T-helper 17 cell (primary cell): Measurements from ENCODE around the gene VANGL1. TPM values are rescaled to one million over a fixed set of nuclear protein-coding genes. Genes with fewer than 3 reads are reported as not detected.
A peak's percentile ranks its signal among the peaks of the same experiment; 100 is the strongest.
"Not testable (repeated sequence)": the region's sequence is repeated elsewhere in the genome, so short reads cannot be mapped to it uniquely, and the experiment has no call there.

Source experiments
- ATAC-seq: fragments of 150-1000 bp; cut with Tn5 transposase; 2 replicates; pipeline ENCODE4 v1.10.0; 2021; ENCODE audit warnings: mild to moderate bottlenecking, moderate library complexity
- DNase-seq, 3 donors: peaks; one replicate each; pipeline versions ENCODE4 v3.0.0 to v3.0.0-alpha.2; 2020 to 2021
- H3K9me3 ChIP-seq: one replicate; pipeline ENCODE4 v1.7.0; 2013; ENCODE audit warnings: low read length, mild to moderate bottlenecking; ENCODE audit not compliant: control insufficient read depth, poor library complexity, severe bottlenecking
- H3K27ac Mint-ChIP-seq: one replicate; pipeline ENCODE4 v1.8.0; 2022; ENCODE audit warnings: mild to moderate bottlenecking, moderate library complexity, mixed read lengths
- H3K27me3 Mint-ChIP-seq: one replicate; pipeline ENCODE4 v1.8.0; 2022; ENCODE audit warnings: mixed read lengths
- H3K36me3 Mint-ChIP-seq: one replicate; pipeline ENCODE4 v1.8.0; 2022; ENCODE audit warnings: low read depth, mixed read lengths
- H3K4me1 Mint-ChIP-seq: one replicate; pipeline ENCODE4 v1.8.0; 2022; ENCODE audit warnings: mild to moderate bottlenecking, mixed read lengths
- H3K4me3 Mint-ChIP-seq: one replicate; pipeline ENCODE4 v1.8.0; 2022; ENCODE audit warnings: mild to moderate bottlenecking, moderate library complexity, mixed read lengths
- total RNA-seq, 4 donors: library from RNA in 2 of 4; stranded (reverse) in 2 of 4; gene quantifications; one replicate each; pipeline ENCODE4 v1.2.3 and lab custom pipeline; 2022 to 2026

The VANGL1 gene
- total RNA-seq, 2 donors from 2014 or later: 2.8 to 3.7 TPM

- Mint-ChIP-seq H3K27me3 (peaks cover 19% of the 10 kb centered on the region), H3K4me3 (no peak overlapping the region), H3K27ac (no peak overlapping the region), H3K4me1 (peaks cover 2% of the 10 kb centered on the region), H3K36me3 (no peaks in the 10 kb centered on the region)
- no peaks in the 10 kb centered on the region for H3K9me3 ChIP-seq
- ATAC-seq (no peak), DNase-seq (no peak)
These were observed 11.4 kb upstream of the VANGL1 start for GRCh38 chr1:115630342-115630741.

- Mint-ChIP-seq H3K36me3 (no peaks in the 10 kb centered on the region), H3K4me1 (peaks cover 2% of the 10 kb centered on the region), H3K27ac (no peak overlapping the region), H3K27me3 (peaks cover 19% of the 10 kb centered on the region), H3K4me3 (no peak overlapping the region)
- no peak for DNase-seq
- no peaks in the 10 kb centered on the region for H3K9me3 ChIP-seq
- ATAC-seq: no peak
These were observed 9.3 kb upstream of the VANGL1 start for GRCh38 chr1:115632251-115633026.

DNA sequence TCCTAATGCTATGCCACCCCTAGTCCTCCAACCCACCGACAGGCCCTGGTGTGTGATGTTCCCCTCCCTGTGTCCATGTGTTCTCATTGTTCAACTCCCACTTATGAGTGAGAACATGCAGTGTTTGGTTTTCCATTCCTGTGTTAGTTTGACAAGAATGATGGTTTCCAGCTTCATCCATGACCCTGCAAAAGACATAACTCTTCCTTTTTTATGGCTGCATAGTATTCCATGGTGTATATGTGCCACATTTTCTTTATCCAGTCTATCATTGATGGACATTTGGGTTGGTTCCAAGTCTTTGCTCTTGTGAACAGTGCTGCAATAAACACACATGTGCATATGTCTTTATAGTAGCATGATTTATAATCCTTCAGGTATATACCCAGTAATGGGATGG is 8.2 kb upstream of the VANGL1 start:
- not testable (repeated sequence) for H3K27ac Mint-ChIP-seq, DNase-seq, H3K9me3 ChIP-seq, H3K4me1 Mint-ChIP-seq, H3K4me3 Mint-ChIP-seq, ATAC-seq, H3K36me3 Mint-ChIP-seq
- H3K27me3 Mint-ChIP-seq: peaks cover 19% of the 10 kb centered on the region

DNA sequence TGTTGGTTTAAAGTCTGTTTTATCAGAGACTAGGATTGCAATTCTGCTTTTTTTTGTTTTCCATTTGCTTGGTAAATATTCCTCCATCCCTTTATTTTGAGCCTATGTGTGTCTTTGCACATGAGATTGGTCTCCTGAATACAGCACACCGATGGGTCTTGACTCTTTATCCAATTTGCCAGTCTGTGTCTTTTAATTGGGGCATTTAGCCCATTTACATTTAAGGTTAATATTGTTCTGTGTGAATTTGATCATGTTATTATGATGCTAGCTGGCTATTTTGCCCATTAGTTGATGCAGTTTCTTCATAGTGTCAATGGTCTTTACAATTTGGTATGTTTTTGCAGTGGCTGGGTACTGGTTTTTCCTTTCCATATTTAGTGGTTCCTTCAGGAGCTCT is 4.5 kb upstream of the VANGL1 start:
- not testable (repeated sequence) for H3K27ac Mint-ChIP-seq, H3K4me1 Mint-ChIP-seq, H3K4me3 Mint-ChIP-seq, DNase-seq, H3K27me3 Mint-ChIP-seq, H3K9me3 ChIP-seq, H3K36me3 Mint-ChIP-seq, ATAC-seq

DNA sequence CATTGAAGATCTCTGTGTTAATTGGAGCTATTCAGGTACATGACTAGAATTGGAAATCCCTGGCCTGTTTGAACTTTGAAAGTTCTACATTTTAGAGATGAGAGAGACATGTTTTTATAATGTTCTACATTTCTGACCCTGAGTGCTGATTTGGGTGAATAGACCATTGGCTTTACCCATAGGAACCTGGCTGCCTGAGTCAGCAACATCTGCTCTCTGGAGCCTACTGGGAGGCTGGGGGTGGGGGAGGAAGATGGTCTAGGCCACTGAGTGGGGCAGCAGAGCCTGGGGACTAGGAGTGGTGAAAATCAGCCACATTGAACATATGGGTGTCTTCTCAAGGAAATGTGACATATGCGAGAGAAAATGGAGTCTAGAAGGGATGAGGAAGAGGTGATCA is 1.4 kb upstream of the VANGL1 start:
- H3K9me3 ChIP-seq: no peaks in the 10 kb centered on the region
- H3K36me3 Mint-ChIP-seq: peaks cover 4% of the 10 kb centered on the region
- DNase-seq: no peak
- no peak overlapping the region for H3K27ac Mint-ChIP-seq
- peak overlapping the region; percentile 61 for H3K4me3 Mint-ChIP-seq
- H3K4me1 Mint-ChIP-seq: peaks cover 4% of the 10 kb centered on the region
- ATAC-seq: no peak
- H3K27me3 Mint-ChIP-seq: no peaks in the 10 kb centered on the region

DNA sequence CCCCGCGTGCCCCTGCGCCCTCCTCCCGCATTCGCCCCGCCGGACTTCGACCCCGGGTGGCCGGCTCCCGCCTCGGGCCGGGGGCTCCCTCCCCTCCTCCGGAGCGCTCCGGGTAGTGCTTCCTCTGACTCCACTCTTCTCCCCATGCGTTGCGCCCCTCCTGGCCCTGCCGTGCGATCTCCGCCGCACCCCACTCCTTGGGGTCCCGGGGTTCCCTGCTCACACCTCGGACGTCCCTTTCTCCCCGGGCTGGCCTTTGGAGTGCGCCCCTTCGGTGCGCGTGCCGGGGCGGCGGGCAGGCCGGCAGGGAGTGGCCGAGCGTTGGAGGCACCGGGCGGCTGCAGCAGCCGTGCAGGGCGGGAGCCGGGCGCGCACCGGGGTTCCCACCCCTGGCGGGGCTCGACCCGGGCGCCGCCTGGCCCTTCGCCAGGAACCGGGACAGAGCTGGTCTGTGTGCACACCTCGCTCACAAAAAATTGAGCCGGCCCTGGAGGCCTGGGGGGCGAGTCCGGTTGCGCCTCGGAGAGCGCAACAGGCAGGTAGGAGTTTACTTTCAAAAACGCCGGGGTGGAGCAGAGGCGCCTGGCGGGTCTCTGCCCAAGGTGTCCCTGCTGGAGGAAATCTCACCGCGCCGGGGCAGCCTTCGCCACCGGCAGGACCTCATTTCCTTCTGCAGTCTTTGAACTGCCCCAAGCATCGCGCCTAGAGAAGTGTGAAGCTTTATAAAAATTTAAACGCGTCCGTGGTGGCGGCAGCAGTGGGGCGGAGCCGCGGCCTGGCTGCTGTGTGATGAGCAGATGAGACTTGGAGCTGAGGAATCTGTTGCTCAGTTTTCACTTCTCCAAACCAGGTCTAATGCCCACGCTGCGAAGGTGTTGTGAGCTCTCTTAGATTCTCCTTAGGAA is 650 bp downstream of the VANGL1 start:
- H3K27ac Mint-ChIP-seq: no peak overlapping the region
- H3K36me3 Mint-ChIP-seq: peaks cover 4% of the 10 kb centered on the region
- H3K9me3 ChIP-seq: no peaks in the 10 kb centered on the region
- peaks cover 4% of the 10 kb centered on the region for H3K4me1 Mint-ChIP-seq
- no peak for DNase-seq
- peak; percentile 58 for ATAC-seq
- H3K4me3 Mint-ChIP-seq: peak overlapping the region; percentile 82
- H3K27me3 Mint-ChIP-seq: no peaks in the 10 kb centered on the region

DNA sequence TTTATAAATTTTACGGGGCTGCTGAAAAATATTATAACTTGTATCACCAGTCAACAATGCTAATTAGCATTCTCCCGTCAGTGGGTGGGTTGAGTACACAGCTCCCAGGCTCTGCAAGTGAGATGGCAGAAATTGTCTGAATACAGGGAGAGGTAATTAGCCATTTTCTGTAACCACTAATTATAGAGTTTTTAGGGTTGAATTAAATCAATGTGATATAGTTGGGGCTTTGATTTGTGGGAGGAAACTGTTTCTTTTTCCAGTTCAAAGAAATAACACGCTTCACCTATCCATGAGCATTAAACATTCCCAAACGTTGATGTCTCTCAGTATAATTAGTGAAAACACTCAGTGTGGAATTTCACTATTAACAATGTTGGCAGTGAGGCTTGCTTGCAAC is 1.5 kb downstream of the VANGL1 start:
- H3K36me3 Mint-ChIP-seq: peaks cover 4% of the 10 kb centered on the region
- H3K4me3 Mint-ChIP-seq: peak overlapping the region; percentile 82
- no peak for DNase-seq
- peaks cover 4% of the 10 kb centered on the region for H3K4me1 Mint-ChIP-seq
- no peak overlapping the region for H3K27ac Mint-ChIP-seq
- no peaks in the 10 kb centered on the region for H3K9me3 ChIP-seq
- ATAC-seq: no peak
- no peaks in the 10 kb centered on the region for H3K27me3 Mint-ChIP-seq

DNA sequence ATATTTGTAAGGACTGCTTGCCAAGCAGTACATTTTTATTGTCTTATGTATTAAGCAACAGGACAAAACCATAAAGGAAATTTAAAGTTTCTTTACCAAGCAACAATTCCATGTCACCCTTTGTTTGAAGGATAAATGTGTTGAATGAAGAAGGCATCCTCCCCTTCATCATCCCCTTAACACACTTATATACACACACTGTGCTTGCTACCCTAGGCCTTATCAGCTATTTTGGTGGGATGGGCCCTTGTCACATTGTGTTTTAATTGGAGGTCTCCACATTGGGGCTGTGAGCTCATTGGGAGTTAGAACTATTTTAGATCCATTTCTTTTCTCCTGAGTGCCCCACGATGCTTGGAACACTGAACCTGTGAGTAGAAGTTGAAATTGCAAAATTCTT is 1.9 kb downstream of the VANGL1 start:
- ATAC-seq: no peak
- Mint-ChIP-seq H3K36me3 (peaks cover 4% of the 10 kb centered on the region), H3K27me3 (no peaks in the 10 kb centered on the region)

DNA sequence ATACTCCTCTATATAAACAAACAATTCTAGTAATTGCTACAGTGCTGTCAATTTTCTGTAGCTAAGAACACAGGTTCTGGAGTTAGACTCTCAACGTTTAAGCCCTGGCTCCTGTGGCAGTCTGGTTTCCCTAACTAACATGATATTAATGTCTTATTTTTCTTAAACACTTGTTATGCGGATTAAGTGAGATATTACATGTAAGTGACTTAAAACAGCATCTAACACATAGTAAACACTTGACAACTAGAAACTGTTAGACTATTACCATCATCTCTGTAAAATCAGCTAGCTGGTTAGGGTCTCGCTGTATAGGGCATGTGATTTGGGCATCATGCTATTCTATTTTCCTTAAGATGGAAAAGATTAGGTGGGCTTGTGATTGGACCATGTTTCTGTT is 2.3 kb downstream of the VANGL1 start:
- H3K9me3 ChIP-seq: no peaks in the 10 kb centered on the region
- no peak overlapping the region for H3K4me3 Mint-ChIP-seq
- peaks cover 4% of the 10 kb centered on the region for H3K4me1 Mint-ChIP-seq
- no peaks in the 10 kb centered on the region for H3K27me3 Mint-ChIP-seq
- ATAC-seq (no peak), DNase-seq (no peak)
- no peak overlapping the region for H3K27ac Mint-ChIP-seq
- H3K36me3 Mint-ChIP-seq: peaks cover 4% of the 10 kb centered on the region

More for the DNA sequence above, 1.9 kb downstream of the VANGL1 start:
- Mint-ChIP-seq H3K4me3 (peak overlapping the region; percentile 82), H3K4me1 (peaks cover 4% of the 10 kb centered on the region), H3K27ac (no peak overlapping the region)
- no peaks in the 10 kb centered on the region for H3K9me3 ChIP-seq
- no peak for DNase-seq

DNA sequence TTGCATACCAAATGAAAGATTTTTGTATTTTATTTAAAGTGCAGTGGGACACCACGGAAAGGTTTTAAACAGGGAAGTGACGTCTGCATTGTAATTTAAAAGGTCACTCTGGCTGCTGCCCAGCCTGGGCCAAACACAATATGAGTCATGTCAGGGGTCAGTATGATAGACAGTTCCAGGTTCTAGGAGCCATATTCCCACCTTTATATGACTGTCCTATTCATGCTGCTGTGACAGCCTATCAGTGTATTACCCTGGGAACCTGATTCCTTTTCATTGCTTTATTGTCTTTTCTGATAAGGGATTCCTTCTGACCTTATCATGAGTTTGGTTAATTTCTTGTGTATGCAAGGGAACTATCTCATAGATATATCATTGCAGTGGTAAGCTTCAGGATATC is 5.3 kb downstream of the VANGL1 start:
- Mint-ChIP-seq H3K4me3 (no peak overlapping the region), H3K4me1 (peaks cover 5% of the 10 kb centered on the region), H3K36me3 (no peaks in the 10 kb centered on the region), H3K27me3 (no peaks in the 10 kb centered on the region), H3K27ac (no peak overlapping the region)
- H3K9me3 ChIP-seq: no peaks in the 10 kb centered on the region
- DNase-seq (no peak), ATAC-seq (no peak)

- Mint-ChIP-seq H3K27ac (no peak overlapping the region), H3K4me1 (peaks cover 5% of the 10 kb centered on the region), H3K4me3 (no peak overlapping the region), H3K36me3 (no peaks in the 10 kb centered on the region), H3K27me3 (no peaks in the 10 kb centered on the region)
- ATAC-seq (peak; percentile 84), DNase-seq (no peak)
- H3K9me3 ChIP-seq: no peaks in the 10 kb centered on the region
These were observed 5.7 kb downstream of the VANGL1 start for GRCh38 chr1:115647507-115647906.

- Mint-ChIP-seq H3K27ac (no peak overlapping the region), H3K4me3 (no peak overlapping the region), H3K4me1 (peaks cover 2% of the 10 kb centered on the region), H3K27me3 (no peaks in the 10 kb centered on the region), H3K36me3 (no peaks in the 10 kb centered on the region)
- no peak for DNase-seq
- no peaks in the 10 kb centered on the region for H3K9me3 ChIP-seq
- ATAC-seq: no peak
These were observed 6.3 kb downstream of the VANGL1 start for GRCh38 chr1:115647919-115648650.
